Tibial nerve (tissue), 4 donors: ENCODE results near the gene CPB2.

Experiments used
- CTCF ChIP-seq, 5 experiments: fragments of 200-600 bp in 3 of 5; fragments of 450-650 bp in 2 of 5; sonication (generic) in 3 of 5; IDR thresholded peaks; one replicate each; pipeline ENCODE4 v1.5.1; 2016 to 2019; ENCODE audit warnings: antibody characterized with exemption in 5 of 5, mild to moderate bottlenecking in 3 of 5, moderate library complexity in 2 of 5
- EP300 ChIP-seq, 2 donors: sonication (generic); formaldehyde crosslinking; IDR thresholded peaks; one replicate each; pipeline ENCODE4 v1.6.1; 2017; ENCODE audit warnings: antibody characterized with exemption in 2 of 2, mild to moderate bottlenecking in 1 of 2
- POLR2A ChIP-seq, 2 donors: fragments of 450-650 bp; IDR thresholded peaks; one replicate each; pipeline ENCODE4 v1.6.1; 2017; ENCODE audit warnings: antibody characterized with exemption in 2 of 2, mild to moderate bottlenecking in 2 of 2, moderate library complexity in 2 of 2

- TF ChIP-seq CTCF (IDR thresholded peaks at IDR 0.05) (no peak), EP300 (IDR thresholded peaks at IDR 0.05) (no peak), POLR2A (IDR thresholded peaks at IDR 0.05) (no peak)
Measured at GRCh38 chr13:46075811-46076210, 29.0 kb downstream of the CPB2 start.
